Thyroid gland (tissue), 4 donors: ENCODE measurements around the gene YPEL3. TPM values are rescaled to one million over a fixed set of nuclear protein-coding genes. Genes with fewer than 3 reads are reported as not detected.

Source experiments
- DNase-seq, 2 donors: peaks; one replicate each; pipeline ENCODE4 v3.0.0-alpha.2; 2019
- H3K27ac ChIP-seq, 3 donors: fragments of 200-600 bp; sonication (generic); 1 replicate in 2 of 3; 2 replicates in 1 of 3; pipeline ENCODE4 v1.5.1; 2016 to 2019; ENCODE audit warnings: mild to moderate bottlenecking in 1 of 3, moderate library complexity in 1 of 3
- H3K27me3 ChIP-seq: fragments of 200-600 bp; sonication (generic); one replicate; pipeline ENCODE4 v1.5.1; 2019
- H3K36me3 ChIP-seq, 2 donors: fragments of 200-600 bp; sonication (generic); one replicate each; pipeline ENCODE4 v1.5.1; 2016 to 2019
- H3K4me1 ChIP-seq, 2 donors: fragments of 200-600 bp; sonication (generic); one replicate each; pipeline ENCODE4 v1.5.1; 2017 to 2019
- H3K4me3 ChIP-seq, 3 donors: fragments of 200-600 bp; sonication (generic); replicated peaks in 1 of 3; 1 replicate in 2 of 3; 2 replicates in 1 of 3; pipeline ENCODE4 v1.5.1; 2016; ENCODE audit warnings: mild to moderate bottlenecking in 1 of 3
- H3K9me3 ChIP-seq: fragments of 200-600 bp; sonication (generic); one replicate; pipeline ENCODE4 v1.5.1; 2017
- POLR2A ChIP-seq, 2 donors: fragments of 450-650 bp; IDR thresholded peaks; one replicate each; pipeline ENCODE4 v1.6.1; 2017; ENCODE audit warnings: antibody characterized with exemption in 2 of 2, mild to moderate bottlenecking in 2 of 2, moderate library complexity in 1 of 2
- WGBS, 2 donors: methylation state at CpG; one replicate each; pipeline ENCODE4 v1.1.5; 2017; 5-methylcytosine and 5-hydroxymethylcytosine counted together
- intact Hi-C: fragments of 100-400 bp; cut with DNase I; formaldehyde crosslinking; loops from one replicate; pipeline ENCODE4 v1.15.1; 2023
- total RNA-seq, 4 donors: library from RNA; depleted of rRNA; stranded (reverse); fragments of >200 nt; gene quantifications; one replicate each; pipeline ENCODE4 v1.2.3, GENCODE V29; 2016
- TF ChIP-seq, protein P1 (sequence below), 6 experiments: fragments of 200-600 bp in 3 of 6; fragments of 450-650 bp in 3 of 6; sonication (generic) in 3 of 6; IDR thresholded peaks; one replicate each; pipeline ENCODE4 v1.5.1; 2016 to 2019; ENCODE audit warnings: antibody characterized with exemption in 6 of 6, mild to moderate bottlenecking in 2 of 6, inconsistent platforms in 1 of 6, moderate library complexity in 1 of 6

YPEL3 gene
- total RNA-seq, 4 donors from 2014 or later = 32.4 to 372 (median 68.0) TPM

DNA sequence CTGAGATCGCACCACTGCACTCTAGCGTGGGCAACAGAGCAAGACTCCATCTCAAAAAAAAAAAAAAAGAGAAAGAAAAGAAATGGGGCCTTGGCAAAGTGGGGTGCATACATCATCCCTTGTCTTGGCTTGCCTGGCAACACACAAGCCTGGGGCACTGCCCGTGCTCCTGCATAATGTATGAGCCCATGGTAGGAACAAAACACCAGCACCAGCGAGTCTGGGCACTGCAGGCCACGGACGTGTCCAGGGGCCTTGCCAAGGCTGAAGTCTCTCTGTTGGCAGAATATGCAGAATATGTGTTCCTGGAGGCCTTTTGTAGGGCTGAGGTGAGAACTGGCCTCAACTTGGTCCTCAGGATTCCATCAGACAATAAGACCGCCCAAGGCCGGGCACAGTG is 46.1 kb downstream of the YPEL3 start:
- TF ChIP-seq, protein P1, sequence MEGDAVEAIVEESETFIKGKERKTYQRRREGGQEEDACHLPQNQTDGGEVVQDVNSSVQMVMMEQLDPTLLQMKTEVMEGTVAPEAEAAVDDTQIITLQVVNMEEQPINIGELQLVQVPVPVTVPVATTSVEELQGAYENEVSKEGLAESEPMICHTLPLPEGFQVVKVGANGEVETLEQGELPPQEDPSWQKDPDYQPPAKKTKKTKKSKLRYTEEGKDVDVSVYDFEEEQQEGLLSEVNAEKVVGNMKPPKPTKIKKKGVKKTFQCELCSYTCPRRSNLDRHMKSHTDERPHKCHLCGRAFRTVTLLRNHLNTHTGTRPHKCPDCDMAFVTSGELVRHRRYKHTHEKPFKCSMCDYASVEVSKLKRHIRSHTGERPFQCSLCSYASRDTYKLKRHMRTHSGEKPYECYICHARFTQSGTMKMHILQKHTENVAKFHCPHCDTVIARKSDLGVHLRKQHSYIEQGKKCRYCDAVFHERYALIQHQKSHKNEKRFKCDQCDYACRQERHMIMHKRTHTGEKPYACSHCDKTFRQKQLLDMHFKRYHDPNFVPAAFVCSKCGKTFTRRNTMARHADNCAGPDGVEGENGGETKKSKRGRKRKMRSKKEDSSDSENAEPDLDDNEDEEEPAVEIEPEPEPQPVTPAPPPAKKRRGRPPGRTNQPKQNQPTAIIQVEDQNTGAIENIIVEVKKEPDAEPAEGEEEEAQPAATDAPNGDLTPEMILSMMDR (IDR thresholded peaks at IDR 0.05) = no peak
- no peak for TF ChIP-seq POLR2A (IDR thresholded peaks at IDR 0.05)
- H3K9me3 ChIP-seq = no peaks in the 10 kb centered on the region
- no peak for DNase-seq
- H3K27me3 ChIP-seq = no peaks in the 10 kb centered on the region
- no peak overlapping the region for H3K4me3 ChIP-seq
- H3K27ac ChIP-seq = no peak overlapping the region
- H3K4me1 ChIP-seq = peaks cover 11 to 15% of the 10 kb centered on the region in 2 donors
- no peaks in the 10 kb centered on the region for H3K36me3 ChIP-seq
- WGBS, 2 donors = 86 to 89% methylated on average over 8 of the region's 8 CpGs
- intact Hi-C loops = no loop called here

DNA sequence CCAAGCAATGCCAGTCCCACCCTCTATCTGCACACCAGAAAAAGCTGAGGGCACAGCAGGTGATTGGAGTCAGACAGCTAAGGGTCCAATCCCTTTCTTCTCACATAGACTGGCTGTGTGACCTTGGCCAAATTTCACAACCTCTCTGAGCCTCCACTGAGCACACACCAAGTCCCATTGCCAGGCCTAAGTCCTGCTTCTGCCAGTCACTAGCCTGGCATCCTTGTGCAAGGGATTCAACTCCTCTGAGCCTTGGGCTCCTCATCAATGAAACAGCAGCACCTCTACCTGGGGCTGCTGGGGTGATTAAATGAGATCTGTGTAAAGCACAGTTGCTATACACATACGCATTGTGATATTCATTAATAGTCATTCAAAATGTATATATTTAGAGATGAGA is 49.4 kb downstream of the YPEL3 start:
- intact Hi-C loops = no loop called here
- Histone ChIP-seq H3K36me3 (no peaks in the 10 kb centered on the region), H3K27ac (no peak overlapping the region), H3K4me3 (no peak overlapping the region), H3K27me3 (no peaks in the 10 kb centered on the region), H3K9me3 (no peaks in the 10 kb centered on the region), H3K4me1 (no peaks in the 10 kb centered on the region)
- DNase-seq = no peak
- WGBS, 2 donors = 82 to 93% methylated on average over 1 of the region's 1 CpG
- TF ChIP-seq, protein P1 (IDR thresholded peaks at IDR 0.05) = no peak
- no peak for TF ChIP-seq POLR2A (IDR thresholded peaks at IDR 0.05)

DNA sequence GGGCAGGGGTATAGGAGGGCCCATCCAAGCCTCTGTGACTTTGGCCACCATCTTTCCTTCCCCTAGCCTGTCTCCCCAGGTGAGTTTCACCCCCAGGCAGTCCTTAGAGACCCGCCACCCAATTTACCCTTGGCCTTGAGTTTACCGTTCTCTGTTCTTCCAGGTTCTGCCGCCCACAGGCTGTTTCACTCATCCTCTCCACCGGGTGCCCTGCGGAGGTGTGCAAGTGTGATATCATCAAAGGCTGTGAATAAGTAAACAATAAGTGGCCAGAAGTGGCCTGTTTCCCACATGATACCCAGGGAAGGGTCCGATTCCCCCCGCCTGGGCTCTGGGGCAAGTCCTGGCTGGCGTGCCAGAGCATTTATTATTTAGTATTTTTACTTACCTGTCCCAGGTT is 49.8 kb downstream of the YPEL3 start:
- Histone ChIP-seq H3K4me1 (no peaks in the 10 kb centered on the region), H3K9me3 (no peaks in the 10 kb centered on the region), H3K27ac (no peak overlapping the region), H3K36me3 (no peaks in the 10 kb centered on the region), H3K27me3 (no peaks in the 10 kb centered on the region), H3K4me3 (no peak overlapping the region)
- no peak for TF ChIP-seq POLR2A (IDR thresholded peaks at IDR 0.05)
- TF ChIP-seq, protein P1 (IDR thresholded peaks at IDR 0.05) = no peak
- DNase-seq = no peak
- intact Hi-C loops = no loop called here
- 60 to 66% methylated on average over 8 of the region's 8 CpGs for WGBS, 2 donors

Other genes with a start within 250 kb of the YPEL3 start
- gene CDIPT, start 233.0 kb downstream of the YPEL3 start, total RNA-seq = 100 to 1,000 TPM in 2 of 4 donors, 10 to 100 TPM in 2; 79.3 to 122 (median 99.3) TPM
- gene SEZ6L2, start 196.7 kb downstream of the YPEL3 start, total RNA-seq = 1 to 10 TPM in 2 of 4 donors, under 1 TPM in 2; 0.33 to 1.5 (median 0.79) TPM
- gene ASPHD1, start 195.7 kb downstream of the YPEL3 start, total RNA-seq = not detected
- 10 to 100 TPM in 3 of 4 donors, 1 to 10 TPM in 1; 9.8 to 27.5 (median 15.5) TPM for gene KCTD13, start 170.0 kb downstream of the YPEL3 start, total RNA-seq
- gene TMEM219, start 134.1 kb downstream of the YPEL3 start, total RNA-seq = 100 to 1,000 TPM in 3 of 4 donors, 10 to 100 TPM in 1; 93.2 to 140 (median 135) TPM
- 10 to 100 TPM; 48.8 to 62.6 (median 55.2) TPM for gene TAOK2, start 122.3 kb downstream of the YPEL3 start, total RNA-seq
- gene HIRIP3, start 100.6 kb downstream of the YPEL3 start, total RNA-seq = 10 to 100 TPM; 10.7 to 23.1 (median 18.4) TPM
- gene INO80E, start 100.0 kb downstream of the YPEL3 start, total RNA-seq = 100 to 1,000 TPM in 3 of 4 donors, 10 to 100 TPM in 1; 45.9 to 165 (median 142) TPM
- 1 to 10 TPM in 1 of 4 donors, under 1 TPM in 2, not detected in 1; 0.22 to 1.2 (median 0.94) TPM for gene DOC2A, start 85.2 kb downstream of the YPEL3 start, total RNA-seq
- not detected for gene C16orf92, start 73.0 kb downstream of the YPEL3 start, total RNA-seq
- gene TLCD3B, start 64.9 kb downstream of the YPEL3 start, total RNA-seq = under 1 TPM in 2 of 4 donors, not detected in 2; 0.54 to 0.79 TPM
- 1,000 to 10,000 TPM in 3 of 4 donors, 100 to 1,000 TPM in 1; 752 to 2,025 (median 1,174) TPM for gene ALDOA, start 30.5 kb downstream of the YPEL3 start, total RNA-seq
- 10 to 100 TPM; 43.6 to 59.9 (median 50.8) TPM for gene PPP4C, start 20.2 kb downstream of the YPEL3 start, total RNA-seq
- 1 to 10 TPM; 1.6 to 3.3 (median 2.4) TPM for gene TBX6, start 4.3 kb downstream of the YPEL3 start, total RNA-seq
- 1 to 10 TPM in 2 of 4 donors, under 1 TPM in 1, not detected in 1; 0.68 to 1.6 (median 1.2) TPM for gene GDPD3, start 17.3 kb upstream of the YPEL3 start, total RNA-seq
- gene MAPK3, start 27.0 kb upstream of the YPEL3 start, total RNA-seq = 10 to 100 TPM; 31.5 to 90.6 (median 51.5) TPM
- gene CORO1A, start 87.4 kb upstream of the YPEL3 start, total RNA-seq = 10 to 100 TPM in 3 of 4 donors, 1 to 10 TPM in 1; 7.3 to 14.8 (median 11.2) TPM
- 100 to 1,000 TPM in 2 of 4 donors, 1 to 10 TPM in 2; 2.1 to 150 (median 67.4) TPM for gene BOLA2B, start 97.5 kb upstream of the YPEL3 start, total RNA-seq
- 10 to 100 TPM; 26.2 to 73.3 (median 63.7) TPM for gene SLX1A, start 97.7 kb upstream of the YPEL3 start, total RNA-seq
- gene SULT1A3, start 103.0 kb upstream of the YPEL3 start, total RNA-seq = 10 to 100 TPM in 2 of 4 donors, 1 to 10 TPM in 2; 8.9 to 13.8 (median 9.8) TPM
- gene NPIPB13, start 152.3 kb upstream of the YPEL3 start, total RNA-seq = 1 to 10 TPM; 2.1 to 3.0 (median 2.3) TPM